HEK293 (cell line): ENCODE data around the gene SGO1.

Experiments used
- CTCF ChIA-PET: fragments of 350-600 bp; formaldehyde crosslinking; extraction: SDS; loops from one replicate; lab custom pipeline; 2021; ENCODE audit warnings: antibody characterized with exemption; lab: Yijun Ruan, JAX
- POLR2A ChIA-PET: fragments of 300-600 bp; formaldehyde crosslinking; extraction: SDS; loops from one replicate; lab custom pipeline; 2020; ENCODE audit warnings: antibody characterized with exemption, inconsistent platforms; lab: Yijun Ruan, JAX
- H3K27ac ChIP-seq: fragments of 200-500 bp; sonication (Bioruptor generic); 2 replicates; pipeline ENCODE4 v1.5.1; 2014; ENCODE audit warnings: low read depth, low read length, control low read depth, inconsistent platforms; ENCODE audit errors: extremely low read depth
- H3K36me3 ChIP-seq, 2 experiments: fragments of 200-500 bp in 1 of 2; sonication (Bioruptor generic) in 1 of 2; 1 replicate in 1 of 2; 2 replicates in 1 of 2; pipeline ENCODE4 v1.5.1; 2014 to 2017; ENCODE audit warnings: inconsistent platforms in 2 of 2, low read length in 2 of 2; ENCODE audit not compliant: control insufficient read depth in 2 of 2, insufficient read depth in 1 of 2
- H3K4me1 ChIP-seq: fragments of 200-500 bp; sonication (Bioruptor generic); 2 replicates; pipeline ENCODE4 v1.5.1; 2014; ENCODE audit warnings: mild to moderate bottlenecking, low read length, inconsistent platforms; ENCODE audit not compliant: control insufficient read depth, insufficient read depth
- H3K4me3 ChIP-seq: 2 replicates; pipeline ENCODE4 v1.5.1; 2011; ENCODE audit warnings: low read depth, mild to moderate bottlenecking, control low read depth, low read length, moderate library complexity
- H3K9me3 ChIP-seq: fragments of 200-500 bp; sonication (Bioruptor generic); 2 replicates; pipeline ENCODE4 v1.5.1; 2014; ENCODE audit warnings: low read depth, low read length, inconsistent platforms; ENCODE audit not compliant: control insufficient read depth, insufficient read depth
- BCL11A ChIP-seq: fragments of 450-650 bp; formaldehyde crosslinking; IDR thresholded peaks from 2 replicates; pipeline ENCODE4 v1.5.1; 2016; ENCODE audit warnings: low read depth, missing biosample characterization, missing genetic modification characterization
- KLF17 ChIP-seq: fragments of 450-650 bp; formaldehyde crosslinking; IDR thresholded peaks from 2 replicates; pipeline ENCODE4 v1.5.1; 2016; ENCODE audit warnings: missing biosample characterization, missing genetic modification characterization
- KLF8 ChIP-seq: fragments of 450-650 bp; formaldehyde crosslinking; IDR thresholded peaks from 2 replicates; pipeline ENCODE4 v1.5.1; 2016; ENCODE audit warnings: missing biosample characterization, missing genetic modification characterization
- RBAK ChIP-seq: fragments of 450-650 bp; formaldehyde crosslinking; IDR thresholded peaks from 2 replicates; pipeline ENCODE4 v1.5.1; 2016; ENCODE audit warnings: missing biosample characterization, missing genetic modification characterization
- TCF7L2 ChIP-seq: IDR thresholded peaks from 2 replicates; pipeline ENCODE4 v1.6.1; 2011; ENCODE audit warnings: low read depth, mild to moderate bottlenecking, inconsistent platforms, low read length, moderate library complexity, borderline replicate concordance
- YY1 ChIP-seq: fragments of 450-650 bp; formaldehyde crosslinking; IDR thresholded peaks from 2 replicates; pipeline ENCODE4 v1.5.1; 2018; ENCODE audit warnings: missing biosample characterization, missing genetic modification characterization
- ZBTB1 ChIP-seq: fragments of 450-650 bp; formaldehyde crosslinking; IDR thresholded peaks from 2 replicates; pipeline ENCODE4 v1.5.1; 2016; ENCODE audit warnings: missing biosample characterization, missing genetic modification characterization
- ZBTB8A ChIP-seq: fragments of 450-650 bp; formaldehyde crosslinking; IDR thresholded peaks from 2 replicates; pipeline ENCODE4 v1.5.1; 2016; ENCODE audit warnings: missing biosample characterization, missing genetic modification characterization
- ZFP69B ChIP-seq: fragments of 450-650 bp; formaldehyde crosslinking; IDR thresholded peaks from 2 replicates; pipeline ENCODE4 v1.5.1; 2016; ENCODE audit warnings: missing biosample characterization, missing genetic modification characterization
- ZNF133 ChIP-seq: fragments of 450-650 bp; formaldehyde crosslinking; IDR thresholded peaks from 2 replicates; pipeline ENCODE4 v1.5.1; 2016; ENCODE audit warnings: missing biosample characterization, missing genetic modification characterization
- ZNF138 ChIP-seq: fragments of 450-650 bp; formaldehyde crosslinking; IDR thresholded peaks from 2 replicates; pipeline ENCODE4 v1.5.1; 2016; ENCODE audit warnings: missing biosample characterization, missing genetic modification characterization, borderline replicate concordance
- ZNF146 ChIP-seq: fragments of 450-650 bp; formaldehyde crosslinking; IDR thresholded peaks from 2 replicates; pipeline ENCODE4 v1.5.1; 2016; ENCODE audit warnings: missing biosample characterization, missing genetic modification characterization
- ZNF184 ChIP-seq: fragments of 450-650 bp; IDR thresholded peaks from 2 replicates; pipeline ENCODE4 v1.5.1; 2018; ENCODE audit warnings: missing biosample characterization, mild to moderate bottlenecking, missing genetic modification characterization
- ZNF24 ChIP-seq: fragments of 450-650 bp; formaldehyde crosslinking; IDR thresholded peaks from 2 replicates; pipeline ENCODE4 v1.5.1; 2016; ENCODE audit warnings: missing biosample characterization, missing genetic modification characterization
- ZNF362 ChIP-seq: fragments of 450-650 bp; formaldehyde crosslinking; IDR thresholded peaks from 2 replicates; pipeline ENCODE4 v1.5.1; 2016; ENCODE audit warnings: missing biosample characterization, missing genetic modification characterization
- ZNF37A ChIP-seq: fragments of 450-650 bp; IDR thresholded peaks from 2 replicates; pipeline ENCODE4 v1.5.1; 2018; ENCODE audit warnings: missing biosample characterization, missing genetic modification characterization
- ZNF416 ChIP-seq: fragments of 450-650 bp; formaldehyde crosslinking; IDR thresholded peaks from 2 replicates; pipeline ENCODE4 v1.5.1; 2016; ENCODE audit warnings: missing biosample characterization, missing genetic modification characterization
- ZNF501 ChIP-seq: fragments of 450-650 bp; formaldehyde crosslinking; IDR thresholded peaks from 2 replicates; pipeline ENCODE4 v1.5.1; 2016; ENCODE audit warnings: missing biosample characterization, missing genetic modification characterization
- ZNF580 ChIP-seq: fragments of 450-650 bp; formaldehyde crosslinking; IDR thresholded peaks from 2 replicates; pipeline ENCODE4 v1.5.1; 2016; ENCODE audit warnings: missing biosample characterization, missing genetic modification characterization
- ZNF596 ChIP-seq: fragments of 450-650 bp; IDR thresholded peaks from 2 replicates; pipeline ENCODE4 v1.5.0; 2018; ENCODE audit warnings: missing biosample characterization, mild to moderate bottlenecking, missing genetic modification characterization, moderate library complexity
- ZNF623 ChIP-seq: fragments of 450-650 bp; formaldehyde crosslinking; IDR thresholded peaks from 2 replicates; pipeline ENCODE4 v1.5.1; 2016; ENCODE audit warnings: missing biosample characterization, missing genetic modification characterization
- ZNF704 ChIP-seq: fragments of 450-650 bp; formaldehyde crosslinking; IDR thresholded peaks from 2 replicates; pipeline ENCODE4 v1.5.1; 2016; ENCODE audit warnings: missing biosample characterization, missing genetic modification characterization
- ZNF792 ChIP-seq: fragments of 450-650 bp; formaldehyde crosslinking; IDR thresholded peaks from 2 replicates; pipeline ENCODE4 v1.5.1; 2016; ENCODE audit warnings: missing biosample characterization, missing genetic modification characterization
- ZSCAN18 ChIP-seq: fragments of 450-650 bp; formaldehyde crosslinking; IDR thresholded peaks from 2 replicates; pipeline ENCODE4 v1.5.1; 2016; ENCODE audit warnings: missing biosample characterization, missing genetic modification characterization
- ZSCAN4 ChIP-seq: fragments of 450-650 bp; formaldehyde crosslinking; IDR thresholded peaks from 2 replicates; pipeline ENCODE4 v1.5.1; 2017; ENCODE audit warnings: missing biosample characterization, missing genetic modification characterization

SGO1 gene

GRCh38 chr3:20201143-20201542 is 15.1 kb upstream of the SGO1 start (continued):
- TF ChIP-seq ZFP69B (no peak), ZBTB1 (tag by site-specific recombination) (no peak)

- H3K4me1 ChIP-seq, result no peaks in the 10 kb centered on the region
- H3K27ac ChIP-seq, result no peak overlapping the region
- no peak for TF ChIP-seq ZNF704 (tag by site-specific recombination)
- no peak for TF ChIP-seq ZNF184 (tag by site-specific recombination)
- no peak for TF ChIP-seq ZNF37A
- TF ChIP-seq KLF17, result no peak
- TF ChIP-seq BCL11A, result no peak
- ChIA-PET POLR2A (no interaction called here), CTCF (interaction anchor here (1.4 kb wide), 1 partner anchor 12 kb away, joined by 5 read pairs; the partner anchor contains the start of gene SGO1)
- H3K4me3 ChIP-seq, result no peak overlapping the region
- no peaks in the 10 kb centered on the region for H3K9me3 ChIP-seq
- H3K36me3 ChIP-seq, result no peaks in the 10 kb centered on the region
These were observed 11.8 kb upstream of the SGO1 start for GRCh38 chr3:20197775-20198174.

GRCh38 chr3:20194793-20195460 is 8.9 kb upstream of the SGO1 start:
- ChIA-PET POLR2A (no interaction called here), CTCF (no interaction called here)
- Histone ChIP-seq H3K27ac (no peak overlapping the region), H3K4me1 (no peaks in the 10 kb centered on the region; the same call in 1 of the 2 replicates), H3K4me3 (no peak overlapping the region), H3K9me3 (no peaks in the 10 kb centered on the region), H3K36me3 (no peaks in the 10 kb centered on the region)
- TF ChIP-seq ZNF580 (tag by site-specific recombination) (no peak), ZNF362 (tag by site-specific recombination) (no peak), ZNF416 (tag by site-specific recombination) (no peak), RBAK (no peak), ZFP69B (no peak), ZSCAN18 (tag by site-specific recombination) (no peak), ZSCAN4 (tag by site-specific recombination) (no peak)

- Histone ChIP-seq H3K27ac (no peak overlapping the region), H3K4me3 (no peak overlapping the region), H3K4me1 (no peaks in the 10 kb centered on the region; the same call in 1 of the 2 replicates), H3K36me3 (no peaks in the 10 kb centered on the region), H3K9me3 (no peaks in the 10 kb centered on the region)
- POLR2A ChIA-PET, result no interaction called here
- CTCF ChIA-PET, result no interaction called here
- TF ChIP-seq ZNF146 (tag by site-specific recombination) (no peak), ZNF138 (tag by site-specific recombination) (no peak), ZNF501 (tag by site-specific recombination) (no peak), RBAK (no peak), ZNF24 (tag by site-specific recombination) (no peak), TCF7L2 (no peak), ZNF792 (no peak), YY1 (tag by site-specific recombination) (no peak), ZNF623 (tag by site-specific recombination) (no peak), KLF8 (tag by site-specific recombination) (no peak), ZNF596 (tag by site-specific recombination) (no peak), ZNF133 (tag by site-specific recombination) (no peak), ZBTB8A (tag by site-specific recombination) (no peak)
These were observed 5.0 kb upstream of the SGO1 start for GRCh38 chr3:20190991-20191390.
